Spleen (tissue), 11 donors: ENCODE measurements around the gene PXDN. TPM values are rescaled to one million over a fixed set of nuclear protein-coding genes. Genes with fewer than 3 reads are reported as not detected.

ENCODE experiments used
- DNase-seq: peaks from one replicate; pipeline ENCODE4 v3.0.0-alpha.2; 2020
- H3K27ac ChIP-seq, 8 donors: fragments of 200-600 bp; sonication (generic) in 7 of 8; 1 replicate in 4 of 8; 2 replicates in 4 of 8; pipeline versions ENCODE4 v1.5.0 to v1.8.0; 2016 to 2021; ENCODE audit warnings: inconsistent platforms in 4 of 8, mild to moderate bottlenecking in 4 of 8, moderate library complexity in 1 of 8
- H3K27me3 ChIP-seq, 7 donors: fragments of 200-600 bp; sonication (generic) in 6 of 7; replicated peaks in 1 of 7; 1 replicate in 4 of 7; 2 replicates in 3 of 7; pipeline versions ENCODE4 v1.5.0 to v1.8.0; 2016 to 2021; ENCODE audit warnings: inconsistent platforms in 3 of 7, mild to moderate bottlenecking in 1 of 7
- H3K36me3 ChIP-seq, 6 donors: fragments of 200-600 bp; sonication (generic) in 5 of 6; 1 replicate in 4 of 6; 2 replicates in 2 of 6; pipeline versions ENCODE4 v1.5.0 to v1.8.0; 2016 to 2021; ENCODE audit warnings: inconsistent platforms in 2 of 6
- H3K4me1 ChIP-seq, 6 donors: fragments of 200-600 bp; sonication (generic) in 5 of 6; 1 replicate in 3 of 6; 2 replicates in 3 of 6; pipeline versions ENCODE4 v1.5.0 to v1.8.0; 2016 to 2021; ENCODE audit warnings: inconsistent platforms in 3 of 6
- H3K4me3 ChIP-seq, 8 donors: fragments of 200-600 bp; sonication (generic) in 7 of 8; 1 replicate in 4 of 8; 2 replicates in 4 of 8; pipeline versions ENCODE4 v1.5.0 to v1.8.0; 2016 to 2021; ENCODE audit warnings: inconsistent platforms in 4 of 8, mild to moderate bottlenecking in 4 of 8, moderate library complexity in 2 of 8
- H3K9me3 ChIP-seq, 8 donors: fragments of 200-600 bp; sonication (generic) in 7 of 8; 1 replicate in 4 of 8; 2 replicates in 4 of 8; pipeline versions ENCODE4 v1.5.0 to v1.8.0; 2016 to 2021; ENCODE audit warnings: inconsistent platforms in 4 of 8
- POLR2A ChIP-seq, 3 donors: fragments of 450-650 bp; IDR thresholded peaks; one replicate each; pipeline ENCODE4 v1.5.1; 2017; ENCODE audit warnings: antibody characterized with exemption in 3 of 3, mild to moderate bottlenecking in 1 of 3
- POLR2AphosphoS5 ChIP-seq, 3 donors: sonication (generic); formaldehyde crosslinking; IDR thresholded peaks; one replicate each; pipeline ENCODE4 v1.5.1; 2017; ENCODE audit warnings: antibody characterized with exemption in 3 of 3
- WGBS, 5 donors: extraction: QIAGEN DNeasy Blood & Tissue Kit in 3 of 5; methylation state at CpG; one replicate each; pipeline versions ENCODE4 v1.1.5 to v1.1.7; 2013 to 2018; 5-methylcytosine and 5-hydroxymethylcytosine counted together
- intact Hi-C: fragments of 100-400 bp; cut with DNase I; formaldehyde crosslinking; loops from one replicate; pipeline ENCODE4 v1.15.0; 2023; ENCODE audit warnings: low total_unique reads
- polyA plus RNA-seq, 3 donors: library from polyadenylated mRNA; stranded (reverse); fragments of 200-250 nt; gene quantifications; one replicate each; pipeline ENCODE4 v1.2.1, GENCODE V29; 2013
- total RNA-seq, 7 donors: library from RNA; depleted of rRNA in 3 of 7; stranded (reverse); fragments of >200 nt in 3 of 7; fragmentation: NEBNext Ultra II Directional in 4 of 7; extraction: Animal tissue kit (Norgen Biotek cat#: 25700) in 4 of 7; gene quantifications; one replicate each; pipeline versions ENCODE4 v1.1.0 to v1.2.1, GENCODE V29; 2016 to 2021
- TF ChIP-seq, protein P1 (sequence below), 11 experiments: fragments of 200-600 bp in 7 of 11; fragments of 450-650 bp in 4 of 11; sonication (generic) in 4 of 11; IDR thresholded peaks in 8 of 11; conservative IDR thresholded peaks in 3 of 11; 1 replicate in 7 of 11; 2 replicates in 4 of 11; pipeline versions ENCODE4 v1.4.0 to v1.8.0; 2016 to 2021; ENCODE audit warnings: antibody characterized with exemption in 11 of 11, inconsistent platforms in 4 of 11, mild to moderate bottlenecking in 1 of 11
- donor health status: healthy with polysubstance abuse.
- donor health status: DM: no; HTN: no; CAD: no; lungs with moderate emphysema.
- donor health status: DM: no; HTN: no; CAD: no.
- donor health status: Bipolar disorder and iron deficiency.
- donor health status: healthy.
- donor health status: DM: no; HTN: no; CAD: no.
- donor health status: DM: yes; HTN: yes; CAD: no.

Gene PXDN
- total and polyA plus RNA-seq, 10 donors, result 1.9 to 49.3 (median 30.8) TPM

DNA sequence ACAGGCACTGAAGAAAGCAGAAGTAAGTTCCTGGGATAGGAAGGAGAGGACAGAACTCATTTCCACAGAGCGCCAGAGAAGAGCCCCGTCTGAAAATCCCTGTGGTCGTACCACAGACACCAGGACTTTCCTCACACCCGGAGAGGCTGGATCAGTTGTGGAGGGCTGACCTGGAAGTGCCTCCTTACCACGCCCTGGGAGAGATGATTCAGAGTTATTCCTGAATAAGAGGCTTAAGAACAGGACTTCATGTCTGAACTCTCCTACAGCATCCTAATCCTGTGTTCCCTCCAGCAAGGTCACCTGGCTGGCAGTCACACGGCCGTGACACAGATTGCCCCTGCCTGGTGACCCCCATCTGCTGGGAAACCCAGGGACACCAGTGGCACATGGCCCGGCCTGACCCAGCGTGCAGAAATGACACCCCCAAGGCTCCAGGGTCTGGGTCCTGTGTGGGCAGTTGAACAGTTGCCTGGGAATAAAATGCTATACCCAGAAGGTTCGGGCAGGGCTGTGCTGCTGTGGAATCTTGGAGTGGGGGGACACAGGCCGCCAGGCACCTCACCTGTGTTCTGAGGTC lies 105.9 kb downstream of the PXDN start:
- Histone ChIP-seq H3K27me3 (no peaks in the 10 kb centered on the region), H3K36me3 (peaks cover 0 to 61% (median 9%) of the 10 kb centered on the region in 6 donors), H3K4me3 (no peak overlapping the region), H3K9me3 (no peaks in the 10 kb centered on the region), H3K27ac (no peak overlapping the region), H3K4me1 (peaks cover 0 to 6% (median 0%) of the 10 kb centered on the region in 6 donors)
- TF ChIP-seq, protein P1, sequence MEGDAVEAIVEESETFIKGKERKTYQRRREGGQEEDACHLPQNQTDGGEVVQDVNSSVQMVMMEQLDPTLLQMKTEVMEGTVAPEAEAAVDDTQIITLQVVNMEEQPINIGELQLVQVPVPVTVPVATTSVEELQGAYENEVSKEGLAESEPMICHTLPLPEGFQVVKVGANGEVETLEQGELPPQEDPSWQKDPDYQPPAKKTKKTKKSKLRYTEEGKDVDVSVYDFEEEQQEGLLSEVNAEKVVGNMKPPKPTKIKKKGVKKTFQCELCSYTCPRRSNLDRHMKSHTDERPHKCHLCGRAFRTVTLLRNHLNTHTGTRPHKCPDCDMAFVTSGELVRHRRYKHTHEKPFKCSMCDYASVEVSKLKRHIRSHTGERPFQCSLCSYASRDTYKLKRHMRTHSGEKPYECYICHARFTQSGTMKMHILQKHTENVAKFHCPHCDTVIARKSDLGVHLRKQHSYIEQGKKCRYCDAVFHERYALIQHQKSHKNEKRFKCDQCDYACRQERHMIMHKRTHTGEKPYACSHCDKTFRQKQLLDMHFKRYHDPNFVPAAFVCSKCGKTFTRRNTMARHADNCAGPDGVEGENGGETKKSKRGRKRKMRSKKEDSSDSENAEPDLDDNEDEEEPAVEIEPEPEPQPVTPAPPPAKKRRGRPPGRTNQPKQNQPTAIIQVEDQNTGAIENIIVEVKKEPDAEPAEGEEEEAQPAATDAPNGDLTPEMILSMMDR (IDR thresholded peaks at IDR 0.05 in 8 of 11, conservative IDR thresholded peaks at IDR 0.05 in 3 of 11), result no peak
- no peak for TF ChIP-seq POLR2AphosphoS5 (IDR thresholded peaks at IDR 0.05)
- no peak for TF ChIP-seq POLR2A (IDR thresholded peaks at IDR 0.05)
- intact Hi-C loops, result no loop called here
- 57 to 82% (median 64%) methylated on average over 9 to 11 of the region's 11 CpGs for WGBS, 5 donors
- peak; percentile 46 for DNase-seq

DNA sequence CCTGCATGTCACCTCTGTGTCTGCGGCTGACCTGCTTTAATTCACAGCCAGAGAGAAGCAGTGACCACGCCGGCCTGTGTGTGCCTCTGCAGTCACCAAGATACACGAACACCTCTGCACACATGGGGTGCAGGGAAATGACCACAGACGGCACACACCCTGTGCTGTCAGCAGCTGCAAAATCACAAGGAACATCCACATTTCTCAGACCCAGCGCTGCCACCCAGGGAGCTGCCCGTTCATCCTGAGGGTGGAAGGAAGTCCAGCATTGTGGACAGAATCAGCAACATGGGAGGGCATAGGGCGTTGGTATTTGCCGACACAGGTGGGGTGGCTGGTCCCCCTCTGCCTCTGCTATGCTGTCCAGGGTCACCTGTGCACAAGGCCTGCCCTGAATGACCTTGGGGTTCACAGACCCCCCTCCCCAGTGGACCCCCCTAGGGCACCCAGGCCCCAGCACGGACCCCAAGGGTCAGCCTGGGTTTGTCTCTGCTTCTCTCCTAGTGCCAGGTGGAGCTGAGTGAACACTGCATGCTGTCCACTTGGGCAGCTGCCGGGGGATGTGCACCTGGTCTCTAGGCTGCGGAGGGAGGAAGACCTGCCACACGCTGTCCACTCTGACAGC lies 107.4 kb downstream of the PXDN start:
- H3K4me1 ChIP-seq, result peaks cover 0 to 6% (median 0%) of the 10 kb centered on the region in 6 donors
- no peaks in the 10 kb centered on the region for H3K27me3 ChIP-seq
- no peak overlapping the region for H3K27ac ChIP-seq
- peaks cover 0 to 67% (median 11%) of the 10 kb centered on the region in 6 donors for H3K36me3 ChIP-seq
- TF ChIP-seq, protein P1 (IDR thresholded peaks at IDR 0.05 in 8 of 11, conservative IDR thresholded peaks at IDR 0.05 in 3 of 11), result no peak
- no peak overlapping the region for H3K4me3 ChIP-seq
- intact Hi-C loops, result no loop called here
- WGBS, 5 donors, result 65 to 87% (median 73%) methylated on average over 13 of the region's 13 CpGs
- no peak for DNase-seq
- no peaks in the 10 kb centered on the region for H3K9me3 ChIP-seq

DNA sequence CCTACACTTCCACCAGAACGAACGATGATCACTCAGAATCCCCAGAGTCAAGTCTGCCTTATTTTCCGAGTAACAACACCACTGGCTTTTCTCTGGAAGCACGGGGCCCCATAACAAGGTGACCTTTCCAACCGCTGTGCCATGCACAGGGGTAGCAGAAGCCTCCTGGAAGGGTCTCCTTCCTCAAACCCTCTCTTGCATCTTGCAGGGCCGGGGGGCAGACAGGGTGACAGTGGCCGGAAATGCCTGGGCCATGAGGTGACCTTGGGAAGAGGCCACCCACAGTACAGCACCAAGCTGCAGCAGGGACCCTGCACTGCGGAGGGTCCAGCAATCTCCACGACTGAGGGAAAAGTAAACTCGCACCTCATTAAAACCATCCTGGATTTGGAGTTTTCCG lies 108.5 kb downstream of the PXDN start:
- no peak overlapping the region for H3K27ac ChIP-seq
- no peaks in the 10 kb centered on the region for H3K4me1 ChIP-seq
- no peaks in the 10 kb centered on the region for H3K9me3 ChIP-seq
- H3K4me3 ChIP-seq, result no peak overlapping the region
- DNase-seq, result no peak
- WGBS, 5 donors, result 81 to 94% (median 87%) methylated on average over 11 of the region's 11 CpGs
- intact Hi-C loops, result no loop called here
- H3K36me3 ChIP-seq, result peaks cover 0 to 68% (median 11%) of the 10 kb centered on the region in 6 donors
- H3K27me3 ChIP-seq, result no peaks in the 10 kb centered on the region
- TF ChIP-seq, protein P1 (IDR thresholded peaks at IDR 0.05 in 8 of 11, conservative IDR thresholded peaks at IDR 0.05 in 3 of 11), result no peak
- TF ChIP-seq POLR2AphosphoS5 (IDR thresholded peaks at IDR 0.05), result no peak
- no peak for TF ChIP-seq POLR2A (IDR thresholded peaks at IDR 0.05)

DNA sequence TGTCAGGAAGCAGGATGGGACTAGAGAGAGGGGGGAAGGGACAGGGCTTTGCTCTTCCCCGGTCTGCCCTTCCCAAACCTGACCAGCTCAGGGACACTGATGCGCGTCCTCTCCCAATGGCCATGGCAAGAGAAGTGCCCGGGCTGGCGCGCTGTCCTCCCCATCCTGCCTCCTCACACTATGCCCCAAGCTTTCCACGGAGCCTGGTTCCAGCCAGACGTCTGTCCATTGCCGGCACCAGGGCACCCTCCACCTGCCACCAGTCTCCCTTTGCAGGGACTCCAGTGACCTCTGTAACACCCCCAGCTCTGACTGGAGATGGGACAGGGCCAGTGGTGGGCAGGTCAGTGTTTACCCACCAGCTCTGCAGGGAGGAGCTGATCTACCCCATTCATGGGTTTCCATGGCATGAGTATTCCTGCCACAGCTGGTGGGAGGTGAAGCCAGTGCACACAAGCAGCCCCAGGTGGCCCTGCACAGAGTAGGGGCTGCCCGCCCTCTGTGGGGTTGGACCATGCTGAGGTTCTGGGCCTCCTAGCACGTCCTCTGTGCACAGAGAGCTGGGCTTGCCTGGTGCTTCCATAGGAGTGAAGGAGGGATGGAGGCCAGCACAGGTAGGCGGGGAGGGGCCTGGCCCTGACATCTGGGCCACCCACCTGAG lies 109.5 kb downstream of the PXDN start:
- Histone ChIP-seq H3K4me3 (no peak overlapping the region), H3K36me3 (peaks cover 0 to 72% (median 11%) of the 10 kb centered on the region in 6 donors), H3K27ac (no peak overlapping the region), H3K4me1 (no peaks in the 10 kb centered on the region), H3K27me3 (no peaks in the 10 kb centered on the region), H3K9me3 (peaks cover 0 to 1% (median 0%) of the 10 kb centered on the region in 8 donors)
- TF ChIP-seq POLR2AphosphoS5 (IDR thresholded peaks at IDR 0.05) (no peak), POLR2A (IDR thresholded peaks at IDR 0.05) (no peak)
- TF ChIP-seq, protein P1 (IDR thresholded peaks at IDR 0.05 in 8 of 11, conservative IDR thresholded peaks at IDR 0.05 in 3 of 11), result no peak
- intact Hi-C loops, result no loop called here
- DNase-seq, result no peak
- WGBS, 5 donors, result 89 to 96% (median 93%) methylated on average over 3 to 12 of the region's 12 CpGs
